Measurements from ENCODE around the gene CEP89.

- TF ChIP-seq MAX (CRISPR knock-in tag; IDR thresholded peaks at IDR 0.05) (no peak), SP1 (CRISPR knock-in tag; conservative IDR thresholded peaks at IDR 0.05) (no peak), ARID4B (CRISPR knock-in tag; IDR thresholded peaks at IDR 0.05; ENCODE audit: borderline replicate concordance) (no peak)
These were observed 26.1 kb upstream of the CEP89 start for GRCh38 chr19:32997716-32998355.
